Endodermal cell (in vitro differentiated cells): Measurements from ENCODE around the gene ATP5PD. TPM values are rescaled to one million over a fixed set of nuclear protein-coding genes. Genes with fewer than 3 reads are reported as not detected.

ENCODE experiments used
- DNase-seq: peaks from one replicate; pipeline ENCODE4 v3.0.0-alpha.2; 2017
- H3K27ac ChIP-seq: 2 replicates; pipeline ENCODE4 v1.5.1; 2013; ENCODE audit warnings: mild to moderate bottlenecking, low read depth, low read length, moderate library complexity
- H3K27me3 ChIP-seq: 2 replicates; pipeline ENCODE4 v1.6.1; 2013; ENCODE audit warnings: mild to moderate bottlenecking, low read length, moderate library complexity; ENCODE audit not compliant: insufficient read depth, control insufficient read depth, poor library complexity, severe bottlenecking
- H3K36me3 ChIP-seq: 2 replicates; pipeline ENCODE4 v1.7.0; 2013; ENCODE audit warnings: mild to moderate bottlenecking, low read length, moderate library complexity; ENCODE audit not compliant: control insufficient read depth, insufficient read depth
- H3K4me1 ChIP-seq: one replicate; pipeline ENCODE4 v1.7.0; 2013; ENCODE audit warnings: low read length; ENCODE audit not compliant: control insufficient read depth, insufficient read depth
- H3K4me3 ChIP-seq: 2 replicates; pipeline ENCODE4 v1.5.1; 2013; ENCODE audit warnings: mild to moderate bottlenecking, low read length, moderate library complexity
- H3K9ac ChIP-seq: 2 replicates; pipeline ENCODE4 v1.6.1; 2013; ENCODE audit warnings: mild to moderate bottlenecking, low read length, moderate library complexity; ENCODE audit not compliant: poor library complexity, severe bottlenecking; ENCODE audit errors: extremely low read depth
- H3K9me3 ChIP-seq: 2 replicates; pipeline ENCODE4 v1.6.1; 2013; ENCODE audit warnings: mild to moderate bottlenecking, low read length, moderate library complexity; ENCODE audit not compliant: control insufficient read depth
- H3K27ac Mint-ChIP-seq: 2 replicates; pipeline ENCODE4 v1.8.0; 2020; ENCODE audit warnings: mixed read lengths
- H3K27me3 Mint-ChIP-seq: 2 replicates; pipeline ENCODE4 v1.8.0; 2021; ENCODE audit warnings: mild to moderate bottlenecking, mixed read lengths; ENCODE audit not compliant: insufficient read depth
- H3K36me3 Mint-ChIP-seq: 2 replicates; pipeline ENCODE4 v1.8.0; 2020; ENCODE audit warnings: low read depth, mixed read lengths
- H3K4me1 Mint-ChIP-seq: 2 replicates; pipeline ENCODE4 v1.8.0; 2020; ENCODE audit warnings: mixed read lengths
- H3K4me3 Mint-ChIP-seq: 2 replicates; pipeline ENCODE4 v1.8.0; 2020; ENCODE audit warnings: mild to moderate bottlenecking, moderate library complexity, mixed read lengths
- H3K9me3 Mint-ChIP-seq: 2 replicates; pipeline ENCODE4 v1.8.0; 2020; ENCODE audit warnings: mild to moderate bottlenecking, mixed read lengths
- WGBS, 2 experiments: methylation state at CpG; one replicate each; pipeline versions ENCODE4 v1.1.5 to v1.1.7; 2013; ENCODE audit warnings: missing lambda C conversion rate in 2 of 2, mixed read lengths in 1 of 2; ENCODE audit not compliant: insufficient coverage in 1 of 2, insufficient read length in 1 of 2; 5-methylcytosine and 5-hydroxymethylcytosine counted together
- total RNA-seq, 2 donors: library from RNA; stranded (reverse); fragmentation: NEBNext Ultra II Directional in 1 of 2; extraction: Animal tissue kit (Norgen Biotek cat#: 25700) in 1 of 2; gene quantifications; 2 replicates in 1 of 2; 3 replicates in 1 of 2; pipeline ENCODE4 v1.2.1, GENCODE V29; 2021
- TF ChIP-seq, protein P1 (sequence below): fragments of 200-600 bp; sonication (generic); conservative IDR thresholded peaks from 2 replicates; pipeline ENCODE4 v1.5.0; 2021; ENCODE audit warnings: antibody characterized with exemption, mild to moderate bottlenecking

Gene ATP5PD
- total RNA-seq, 2 donors from 2014 or later, result 244 to 295 TPM

DNA sequence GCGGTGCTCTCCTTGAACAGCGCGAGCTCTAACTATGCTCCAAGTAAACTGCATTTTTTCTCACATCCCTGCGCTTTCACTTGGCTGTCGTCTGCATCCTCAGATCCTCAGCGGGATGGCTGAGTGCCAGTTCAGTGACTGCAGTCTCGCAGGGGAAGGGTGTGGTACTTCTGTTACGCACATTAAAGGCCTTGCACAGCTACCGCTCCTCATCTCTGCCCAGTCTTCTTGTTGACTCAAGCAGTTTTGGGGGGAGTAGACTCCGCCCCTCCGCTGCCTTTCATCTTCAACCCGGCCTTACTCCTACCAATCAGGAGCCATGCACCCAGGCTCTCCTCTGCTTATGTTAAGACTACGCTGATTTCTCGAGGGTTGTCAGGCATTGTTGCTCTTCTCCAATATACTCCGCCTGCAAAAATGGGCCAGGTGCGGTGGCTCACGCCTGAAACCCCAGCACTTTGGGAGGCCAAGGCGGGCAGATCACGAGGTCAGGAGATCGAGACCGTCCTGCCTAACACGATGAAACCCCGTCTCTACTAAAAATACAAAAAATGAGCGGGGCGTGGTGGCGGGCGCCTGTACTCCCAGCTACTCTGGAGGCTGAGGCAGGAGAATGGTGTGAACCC is 10.0 kb downstream of the ATP5PD start:
- H3K4me1 ChIP-seq, result no peaks in the 10 kb centered on the region
- H3K4me3 ChIP-seq, result no peak overlapping the region
- no peak overlapping the region for H3K4me3 Mint-ChIP-seq
- peaks cover 39% of the 10 kb centered on the region for H3K36me3 Mint-ChIP-seq
- peak; percentile 79 for DNase-seq
- H3K27ac ChIP-seq, result peak overlapping the region; percentile 29
- TF ChIP-seq, protein P1, sequence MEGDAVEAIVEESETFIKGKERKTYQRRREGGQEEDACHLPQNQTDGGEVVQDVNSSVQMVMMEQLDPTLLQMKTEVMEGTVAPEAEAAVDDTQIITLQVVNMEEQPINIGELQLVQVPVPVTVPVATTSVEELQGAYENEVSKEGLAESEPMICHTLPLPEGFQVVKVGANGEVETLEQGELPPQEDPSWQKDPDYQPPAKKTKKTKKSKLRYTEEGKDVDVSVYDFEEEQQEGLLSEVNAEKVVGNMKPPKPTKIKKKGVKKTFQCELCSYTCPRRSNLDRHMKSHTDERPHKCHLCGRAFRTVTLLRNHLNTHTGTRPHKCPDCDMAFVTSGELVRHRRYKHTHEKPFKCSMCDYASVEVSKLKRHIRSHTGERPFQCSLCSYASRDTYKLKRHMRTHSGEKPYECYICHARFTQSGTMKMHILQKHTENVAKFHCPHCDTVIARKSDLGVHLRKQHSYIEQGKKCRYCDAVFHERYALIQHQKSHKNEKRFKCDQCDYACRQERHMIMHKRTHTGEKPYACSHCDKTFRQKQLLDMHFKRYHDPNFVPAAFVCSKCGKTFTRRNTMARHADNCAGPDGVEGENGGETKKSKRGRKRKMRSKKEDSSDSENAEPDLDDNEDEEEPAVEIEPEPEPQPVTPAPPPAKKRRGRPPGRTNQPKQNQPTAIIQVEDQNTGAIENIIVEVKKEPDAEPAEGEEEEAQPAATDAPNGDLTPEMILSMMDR, result no peak
- H3K9me3 ChIP-seq, result no peaks in the 10 kb centered on the region
- peaks cover 6% of the 10 kb centered on the region for H3K27me3 Mint-ChIP-seq
- H3K36me3 ChIP-seq, result peaks cover 38% of the 10 kb centered on the region
- peaks cover 6% of the 10 kb centered on the region for H3K4me1 Mint-ChIP-seq
- peaks cover 3% of the 10 kb centered on the region for H3K9me3 Mint-ChIP-seq
- 97% methylated on average over 25 to 27 of the region's 27 CpGs for WGBS, 2 experiments
- peak overlapping the region; percentile 79 for H3K27ac Mint-ChIP-seq
- no peaks in the 10 kb centered on the region for H3K27me3 ChIP-seq
- no peak overlapping the region for H3K9ac ChIP-seq

DNA sequence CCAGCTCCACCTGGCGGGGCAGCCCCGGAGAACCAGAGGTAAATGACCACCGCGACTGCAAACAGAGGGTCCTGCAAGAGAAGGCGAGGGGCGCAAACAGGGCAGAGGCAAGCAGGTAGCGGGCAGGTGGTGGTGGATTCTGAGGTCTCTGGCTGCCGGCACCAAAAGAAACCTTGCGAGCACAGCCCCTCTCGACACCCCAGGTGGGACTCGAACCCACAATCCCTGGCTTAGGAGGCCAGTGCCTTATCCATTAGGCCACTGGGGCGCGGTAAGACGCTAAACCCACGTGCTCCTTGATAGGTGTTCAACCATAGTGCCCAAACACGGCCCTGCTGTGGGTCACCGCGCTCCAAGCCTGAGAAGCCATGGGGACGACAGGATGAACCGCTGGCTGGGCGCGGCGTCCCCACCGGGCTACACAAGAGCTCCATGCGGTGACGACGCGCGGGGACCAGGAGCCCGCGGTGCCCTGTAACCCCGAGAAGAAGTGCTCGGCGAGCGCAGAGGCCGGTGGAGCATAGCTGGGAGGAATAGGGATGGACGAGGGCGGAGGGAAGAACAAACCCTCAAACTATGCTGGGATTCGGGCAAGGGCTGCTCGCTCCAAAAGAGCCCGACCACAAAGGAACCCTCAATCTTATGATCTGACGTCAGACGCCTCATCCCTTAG is 12.4 kb downstream of the ATP5PD start:
- no peaks in the 10 kb centered on the region for H3K27me3 ChIP-seq
- Mint-ChIP-seq H3K9me3 (peaks cover 22% of the 10 kb centered on the region), H3K4me1 (peaks cover 3% of the 10 kb centered on the region), H3K27me3 (peaks cover 6% of the 10 kb centered on the region), H3K27ac (peak overlapping the region; percentile 99), H3K36me3 (peaks cover 17% of the 10 kb centered on the region), H3K4me3 (peak overlapping the region; percentile 97)
- H3K9ac ChIP-seq, result peak overlapping the region; percentile 94
- TF ChIP-seq, protein P1, result peak; percentile 49
- H3K9me3 ChIP-seq, result peaks cover 19% of the 10 kb centered on the region
- peak overlapping the region; percentile 99 for H3K4me3 ChIP-seq
- H3K27ac ChIP-seq, result peak overlapping the region; percentile 96
- H3K4me1 ChIP-seq, result no peaks in the 10 kb centered on the region
- peak; percentile 100 for DNase-seq
- 0% methylated on average over 23 to 43 of the region's 43 CpGs for WGBS, 2 experiments
- H3K36me3 ChIP-seq, result peaks cover 14% of the 10 kb centered on the region

GRCh38 chr17:75033346-75034235 is 13.2 kb downstream of the ATP5PD start:
- peaks cover 3% of the 10 kb centered on the region for H3K4me1 Mint-ChIP-seq
- H3K9me3 Mint-ChIP-seq, result peaks cover 30% of the 10 kb centered on the region
- peaks cover 7% of the 10 kb centered on the region for H3K36me3 ChIP-seq
- peaks cover 6% of the 10 kb centered on the region for H3K27me3 Mint-ChIP-seq
- H3K9me3 ChIP-seq, result peaks cover 20% of the 10 kb centered on the region
- H3K36me3 Mint-ChIP-seq, result peaks cover 12% of the 10 kb centered on the region
- no peaks in the 10 kb centered on the region for H3K4me1 ChIP-seq
- H3K27ac Mint-ChIP-seq, result peak overlapping the region; percentile 99
- TF ChIP-seq, protein P1, result no peak
- peak; percentile 100 for DNase-seq
- WGBS, 2 experiments, result 0 to 1% methylated on average over 18 to 36 of the region's 36 CpGs
- no peaks in the 10 kb centered on the region for H3K27me3 ChIP-seq
- H3K4me3 Mint-ChIP-seq, result peak overlapping the region; percentile 97
- H3K4me3 ChIP-seq, result peak overlapping the region; percentile 99
- H3K9ac ChIP-seq, result peak overlapping the region; percentile 94
- peak overlapping the region; percentile 96 for H3K27ac ChIP-seq
